GM12891 (cell line): ENCODE data around the gene SBNO2.

ENCODE experiments used
- DNase-seq: peaks from one replicate; pipeline ENCODE4 v3.0.0; 2011; ENCODE audit warnings: low spot score; ENCODE audit not compliant: insufficient read length
- FAIRE-seq: peaks from 2 replicates; lab custom pipeline; 2011; peaks lifted over from hg19 to GRCh38; lab: Jason Lieb, UNC
- PAX5 ChIP-seq: IDR thresholded peaks from 2 replicates; pipeline ENCODE4 v1.6.1; 2011; ENCODE audit warnings: low read length, moderate library complexity, mild to moderate bottlenecking; ENCODE audit not compliant: insufficient read depth, severe bottlenecking
- POLR2A ChIP-seq: IDR thresholded peaks from 2 replicates; pipeline ENCODE4 v1.6.1; 2011; ENCODE audit warnings: low read depth, low read length, control low read depth
- POLR2AphosphoS5 ChIP-seq: IDR thresholded peaks from 2 replicates; pipeline ENCODE4 v1.6.1; 2011; ENCODE audit warnings: low read depth, low read length, control low read depth
- POU2F2 ChIP-seq: IDR thresholded peaks from 2 replicates; pipeline ENCODE4 v1.6.1; 2011; ENCODE audit warnings: low read depth, mild to moderate bottlenecking, control low read depth, low read length, moderate library complexity
- SPI1 ChIP-seq: IDR thresholded peaks from 2 replicates; pipeline ENCODE4 v1.6.1; 2011; ENCODE audit warnings: low read depth, low read length, control low read depth
- TAF1 ChIP-seq: IDR thresholded peaks from 2 replicates; pipeline ENCODE4 v1.6.1; 2011; ENCODE audit warnings: low read depth, low read length, control low read depth

The SBNO2 gene

GRCh38 chr19:1145635-1146411, 28.2 kb downstream of the SBNO2 start:
- TF ChIP-seq POLR2A (no peak), SPI1 (no peak), PAX5 (no peak), TAF1 (no peak), POU2F2 (no peak), POLR2AphosphoS5 (no peak)
- no peak for DNase-seq
- no peak for FAIRE-seq

- no peak for DNase-seq
- no peak for FAIRE-seq
- TF ChIP-seq POU2F2 (no peak), PAX5 (no peak), SPI1 (no peak), TAF1 (no peak), POLR2AphosphoS5 (no peak), POLR2A (no peak)
Measured at GRCh38 chr19:1144741-1145140, 29.3 kb downstream of the SBNO2 start.

DNA sequence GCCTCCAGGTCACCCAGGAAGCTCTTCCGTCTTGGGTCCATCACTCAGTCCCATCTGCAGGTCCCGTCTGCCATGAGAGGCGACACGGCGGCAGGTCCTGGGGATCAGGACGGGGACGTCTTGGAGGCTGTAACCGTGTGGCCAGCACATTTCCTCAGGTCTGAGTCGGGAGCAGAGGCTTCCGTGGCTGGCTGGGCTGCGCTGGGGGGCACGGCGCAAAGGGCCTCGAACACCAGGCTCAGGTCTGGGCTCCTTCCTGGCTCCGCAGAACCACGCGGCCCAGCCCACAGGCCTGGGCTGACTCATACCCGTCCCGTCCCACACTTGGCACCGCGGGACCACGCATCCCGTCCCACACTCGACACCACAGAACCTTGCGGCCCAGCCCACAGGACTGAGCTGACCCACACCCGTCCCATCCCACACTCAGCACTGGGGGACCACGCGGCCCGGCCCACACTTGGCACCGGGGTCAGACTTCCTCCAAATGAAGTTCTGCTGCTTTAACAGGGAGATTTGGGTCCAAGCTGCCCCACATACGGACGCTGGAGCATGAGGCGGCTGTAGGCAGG, 30.2 kb downstream of the SBNO2 start:
- TF ChIP-seq TAF1 = no peak
- TF ChIP-seq POLR2A = no peak
- TF ChIP-seq SPI1 = no peak
- TF ChIP-seq PAX5 = no peak
- no peak for TF ChIP-seq POU2F2
- TF ChIP-seq POLR2AphosphoS5 = no peak
- DNase-seq (no peak), FAIRE-seq (no peak)

DNA sequence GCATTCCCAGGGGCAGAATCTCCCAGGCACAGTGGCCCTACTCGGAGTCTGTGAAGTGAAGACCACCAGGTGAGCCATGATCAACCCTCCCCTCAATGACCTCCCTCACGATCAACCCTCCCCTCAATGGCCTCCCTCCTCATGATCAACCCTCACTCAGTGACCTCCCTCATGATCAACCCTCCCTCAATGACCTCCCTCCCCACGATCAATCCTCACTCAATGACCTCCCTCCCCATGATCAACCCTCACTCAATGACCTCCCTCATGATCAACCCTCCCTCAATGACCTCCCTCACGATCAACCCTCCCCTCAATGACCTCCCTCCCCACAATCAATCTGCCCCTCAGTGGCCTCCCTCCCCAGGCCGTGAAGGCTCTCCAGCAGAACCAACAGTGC, 32.1 kb downstream of the SBNO2 start:
- FAIRE-seq = peak; percentile 95
- TF ChIP-seq POU2F2 = no peak
- TF ChIP-seq POLR2AphosphoS5 = no peak
- DNase-seq = no peak

GRCh38 chr19:1140272-1141027, 33.6 kb downstream of the SBNO2 start:
- no peak for TF ChIP-seq POU2F2
- TF ChIP-seq POLR2A = no peak
- TF ChIP-seq PAX5 = no peak
- TF ChIP-seq TAF1 = no peak
- no peak for TF ChIP-seq SPI1
- TF ChIP-seq POLR2AphosphoS5 = no peak
- DNase-seq (no peak), FAIRE-seq (no peak)

DNA sequence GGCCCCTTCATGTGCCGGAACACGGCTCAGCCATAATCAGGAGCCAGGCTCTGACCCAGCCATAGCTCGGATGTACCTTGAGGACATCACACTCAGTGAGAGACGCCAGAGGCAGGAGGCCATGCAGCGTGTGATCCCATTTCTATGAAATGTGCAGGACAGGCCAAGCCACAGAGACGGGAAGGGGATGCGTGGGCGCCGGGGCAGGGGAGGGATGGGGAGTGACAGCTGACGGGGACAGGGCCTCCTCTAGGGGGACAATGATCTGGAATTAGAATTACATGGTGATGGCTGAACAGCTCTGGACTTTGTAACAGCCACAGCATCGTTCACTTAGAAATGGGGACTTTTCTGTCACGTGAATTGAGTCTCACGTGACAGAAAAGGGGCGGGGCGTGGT, 34.9 kb downstream of the SBNO2 start:
- DNase-seq (no peak), FAIRE-seq (no peak)
- TF ChIP-seq POLR2AphosphoS5 = no peak
- no peak for TF ChIP-seq SPI1
- no peak for TF ChIP-seq TAF1
- TF ChIP-seq PAX5 = no peak

DNA sequence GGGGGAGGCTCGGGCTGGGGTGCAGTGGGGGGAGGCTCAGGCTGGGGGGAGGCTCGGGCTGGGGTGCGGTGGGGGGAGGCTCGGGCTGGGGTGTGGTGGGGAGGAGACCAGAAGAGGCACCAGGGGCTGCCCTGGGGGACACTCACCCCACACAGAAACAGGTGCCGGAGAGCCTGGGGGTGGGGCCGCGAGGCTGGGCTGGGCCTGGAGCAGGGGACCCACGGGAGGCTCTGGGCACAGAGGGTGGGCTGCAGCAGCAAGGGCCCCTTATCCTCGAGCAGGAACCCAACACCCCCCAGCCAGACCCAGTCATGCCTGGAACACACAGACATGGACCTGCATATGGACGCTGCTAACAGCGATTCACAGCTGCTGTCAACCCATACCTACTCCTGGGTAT, 35.9 kb downstream of the SBNO2 start:
- no peak for TF ChIP-seq TAF1
- no peak for TF ChIP-seq POLR2A
- DNase-seq (no peak), FAIRE-seq (no peak)

DNA sequence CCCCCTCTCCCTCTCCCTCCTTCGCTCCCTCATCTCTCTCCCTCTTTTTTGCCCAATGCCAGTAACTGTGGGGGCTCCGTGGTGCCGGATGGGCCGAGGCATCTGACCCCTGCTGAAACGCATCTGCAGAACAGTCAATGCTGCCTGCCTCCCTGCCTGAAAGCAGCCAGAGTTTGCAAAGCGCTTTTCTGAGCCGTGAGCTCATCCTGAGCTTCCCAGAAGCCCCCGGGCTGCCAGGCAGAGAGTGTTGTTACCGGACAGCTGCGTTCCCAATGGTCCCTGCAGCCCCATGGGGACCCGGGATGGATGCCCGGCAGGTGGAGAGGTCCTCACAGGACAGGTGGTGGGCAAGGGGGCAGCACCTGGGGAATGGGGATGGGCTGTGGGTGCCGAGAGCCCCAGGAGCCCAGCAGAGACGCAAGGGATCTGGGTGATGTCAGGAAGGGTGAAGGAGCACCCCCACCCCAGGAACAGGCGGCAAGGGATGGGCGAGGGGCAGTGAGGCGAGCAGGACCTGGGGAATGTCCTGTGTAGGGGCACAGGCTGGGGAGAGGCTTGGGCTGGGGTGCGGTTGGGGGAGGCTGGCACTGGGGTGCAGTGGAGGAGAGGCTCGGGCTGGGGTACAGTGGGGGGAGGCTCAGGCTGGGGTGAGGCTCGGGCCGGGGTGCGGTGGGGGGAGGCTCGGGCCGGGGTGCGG, 37.3 kb downstream of the SBNO2 start:
- FAIRE-seq (no peak), DNase-seq (no peak)
- no peak for TF ChIP-seq POLR2A
- TF ChIP-seq PAX5 = no peak
- TF ChIP-seq SPI1 = no peak
- TF ChIP-seq POU2F2 = no peak
- TF ChIP-seq TAF1 = no peak
- TF ChIP-seq POLR2AphosphoS5 = no peak

DNA sequence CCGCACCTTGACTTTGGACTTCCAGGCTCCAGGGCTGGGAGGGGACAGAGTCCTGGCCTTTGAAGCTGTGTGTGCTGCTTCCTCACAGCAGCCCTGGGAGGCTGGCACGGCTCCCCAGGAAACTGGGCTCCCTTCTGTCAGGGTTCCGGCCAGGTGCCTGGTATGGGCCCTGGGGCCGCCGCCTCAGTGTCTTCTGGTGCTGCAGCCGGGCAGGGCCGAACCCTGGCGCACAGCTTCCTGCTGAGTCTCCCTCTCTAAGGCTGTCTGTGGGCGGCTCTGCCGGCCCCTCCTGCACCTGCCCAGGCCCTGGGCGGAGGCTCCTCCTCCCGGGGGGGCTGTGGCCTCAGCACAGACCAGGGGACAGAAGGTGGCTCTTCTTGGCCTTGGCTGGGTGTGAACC, 37.9 kb downstream of the SBNO2 start:
- TF ChIP-seq POLR2A (no peak), SPI1 (no peak), POU2F2 (no peak), PAX5 (no peak), POLR2AphosphoS5 (no peak), TAF1 (no peak)
- DNase-seq (no peak), FAIRE-seq (peak; percentile 47)

- FAIRE-seq (no peak), DNase-seq (no peak)
- TF ChIP-seq SPI1 = no peak
- no peak for TF ChIP-seq TAF1
- no peak for TF ChIP-seq POLR2A
- no peak for TF ChIP-seq PAX5
- no peak for TF ChIP-seq POU2F2
- no peak for TF ChIP-seq POLR2AphosphoS5
Measured at GRCh38 chr19:1135454-1135853, 38.6 kb downstream of the SBNO2 start.
